Activated CD4-positive, alpha-beta memory T cell treated with anti-CD3 and anti-CD28 coated beads, Interleukin-2, amount 10 ng/mL, durations not matched to agents 7 days and 5 days (primary cell): ENCODE data around the gene LYRM2. TPM values are rescaled to one million over a fixed set of nuclear protein-coding genes. Genes with fewer than 3 reads are reported as not detected.

Experiments used
- CTCF ChIA-PET: fragments of 350-600 bp; sonication (Branson Sonifier 250); formaldehyde crosslinking; loops from one replicate; lab custom pipeline; 2021; ENCODE audit warnings: antibody characterized with exemption, inconsistent platforms; lab: Charles Lee
- POLR2A ChIA-PET: fragments of 350-600 bp; sonication (Branson Sonifier 250); formaldehyde crosslinking; loops from one replicate; lab custom pipeline; 2021; ENCODE audit warnings: antibody characterized with exemption; lab: Charles Lee
- DNase-seq: peaks from one replicate; pipeline ENCODE4 v3.0.0-alpha.2; 2020
- H3K27ac Mint-ChIP-seq: one replicate; pipeline ENCODE4 v1.8.0; 2021; ENCODE audit warnings: mild to moderate bottlenecking, mixed read lengths
- H3K27me3 Mint-ChIP-seq: one replicate; pipeline ENCODE4 v1.8.0; 2021; ENCODE audit warnings: mixed read lengths
- H3K36me3 Mint-ChIP-seq: one replicate; pipeline ENCODE4 v1.8.0; 2021; ENCODE audit warnings: low read depth, mixed read lengths
- H3K4me1 Mint-ChIP-seq: one replicate; pipeline ENCODE4 v1.8.0; 2021; ENCODE audit warnings: mixed read lengths
- H3K4me3 Mint-ChIP-seq: one replicate; pipeline ENCODE4 v1.8.0; 2021; ENCODE audit warnings: mild to moderate bottlenecking, mixed read lengths
- H3K9me3 Mint-ChIP-seq: one replicate; pipeline ENCODE4 v1.8.0; 2021; ENCODE audit warnings: mixed read lengths
- total RNA-seq, 2 experiments: library from RNA; stranded (reverse); gene quantifications; one replicate each; pipeline ENCODE4 v1.2.3, GENCODE V29; 2021

Gene LYRM2
- total RNA-seq, result 10 to 100 TPM; 31.4 to 34.4 TPM

- ChIA-PET POLR2A (interaction anchor here (0.6 to 2.6 kb wide), 25 partner anchors 9 to 675 kb away, joined by 3 to 15 read pairs (median 5); partner anchors contain the start of genes CASP8AP2, MDN1, PM20D2 and PNRC1), CTCF (interaction anchor here (0.8 to 2.0 kb wide), 12 partner anchors 26 to 841 kb away, joined by 3 to 10 read pairs (median 3); partner anchors contain the start of genes ANKRD6, MDN1 and RNGTT)
- Mint-ChIP-seq H3K9me3 (no peaks in the 10 kb centered on the region), H3K4me1 (peaks cover 37% of the 10 kb centered on the region), H3K27ac (peak within 1 kb of the TSS; percentile 97), H3K4me3 (peak within 1 kb of the TSS; percentile 90), H3K27me3 (no peaks in the 10 kb centered on the region), H3K36me3 (peaks cover 58% of the 10 kb centered on the region)
- DNase-seq, result peak; percentile 92
These were observed at the start of gene LYRM2 for GRCh38 chr6:89638320-89639195. Gene LYRM2 (minus strand): TSS chr6:89638747. CDS start chr6:89638716, 31 bp downstream.

GRCh38 chr6:89688328-89688727 is 49.8 kb upstream of the LYRM2 start:
- peaks cover 11% of the 10 kb centered on the region for H3K4me1 Mint-ChIP-seq

GRCh38 chr6:89685311-89685710 is 46.8 kb upstream of the LYRM2 start:
- CTCF ChIA-PET, result no interaction called here
- Mint-ChIP-seq H3K27ac (no peak overlapping the region), H3K4me1 (peaks cover under 1% of the 10 kb centered on the region)

More at GRCh38 chr6:89688328-89688727, 49.8 kb upstream of the LYRM2 start:
- H3K27me3 Mint-ChIP-seq, result no peaks in the 10 kb centered on the region
- peaks cover 61% of the 10 kb centered on the region for H3K36me3 Mint-ChIP-seq
- ChIA-PET POLR2A (no interaction called here), CTCF (interaction anchor here (0.6 kb wide), 1 partner anchor 573 kb away, joined by 3 read pairs; no protein-coding TSS in a partner anchor)
- H3K27ac Mint-ChIP-seq, result no peak overlapping the region
- DNase-seq, result no peak
- no peaks in the 10 kb centered on the region for H3K9me3 Mint-ChIP-seq
- H3K4me3 Mint-ChIP-seq, result no peak overlapping the region

GRCh38 chr6:89682991-89683390 is 44.4 kb upstream of the LYRM2 start:
- H3K27me3 Mint-ChIP-seq, result no peaks in the 10 kb centered on the region
- no peaks in the 10 kb centered on the region for H3K4me1 Mint-ChIP-seq
- ChIA-PET POLR2A (no interaction called here), CTCF (no interaction called here)
- no peak overlapping the region for H3K4me3 Mint-ChIP-seq
- no peak for DNase-seq
- H3K9me3 Mint-ChIP-seq, result no peaks in the 10 kb centered on the region
- H3K36me3 Mint-ChIP-seq, result peaks cover 68% of the 10 kb centered on the region
- no peak overlapping the region for H3K27ac Mint-ChIP-seq

More at GRCh38 chr6:89685311-89685710, 46.8 kb upstream of the LYRM2 start:
- Mint-ChIP-seq H3K27me3 (no peaks in the 10 kb centered on the region), H3K4me3 (no peak overlapping the region), H3K9me3 (no peaks in the 10 kb centered on the region), H3K36me3 (peaks cover 66% of the 10 kb centered on the region)
- DNase-seq, result no peak
- POLR2A ChIA-PET, result no interaction called here

- Mint-ChIP-seq H3K36me3 (peaks cover 68% of the 10 kb centered on the region), H3K4me1 (no peaks in the 10 kb centered on the region), H3K27me3 (no peaks in the 10 kb centered on the region), H3K27ac (no peak overlapping the region), H3K4me3 (no peak overlapping the region), H3K9me3 (no peaks in the 10 kb centered on the region)
- DNase-seq, result no peak
- POLR2A ChIA-PET, result interaction anchor here (1.2 kb wide), 1 partner anchor 44 kb away, joined by 4 read pairs; the partner anchor contains the start of gene LYRM2
- CTCF ChIA-PET, result no interaction called here
These were observed 43.5 kb upstream of the LYRM2 start for GRCh38 chr6:89681983-89682564.

GRCh38 chr6:89680551-89680950 is 42.0 kb upstream of the LYRM2 start:
- Mint-ChIP-seq H3K36me3 (peaks cover 70% of the 10 kb centered on the region), H3K4me1 (no peaks in the 10 kb centered on the region), H3K9me3 (no peaks in the 10 kb centered on the region), H3K27ac (no peak overlapping the region), H3K27me3 (no peaks in the 10 kb centered on the region), H3K4me3 (no peak overlapping the region)
- POLR2A ChIA-PET, result no interaction called here
- no peak for DNase-seq
- CTCF ChIA-PET, result no interaction called here

- no peak overlapping the region for H3K27ac Mint-ChIP-seq
- DNase-seq, result no peak
- CTCF ChIA-PET, result no interaction called here
- H3K4me3 Mint-ChIP-seq, result no peak overlapping the region
- no peaks in the 10 kb centered on the region for H3K9me3 Mint-ChIP-seq
- no peaks in the 10 kb centered on the region for H3K27me3 Mint-ChIP-seq
- H3K36me3 Mint-ChIP-seq, result peaks cover 71% of the 10 kb centered on the region
- H3K4me1 Mint-ChIP-seq, result no peaks in the 10 kb centered on the region
- POLR2A ChIA-PET, result no interaction called here
These were observed 41.6 kb upstream of the LYRM2 start for GRCh38 chr6:89680150-89680549.

- CTCF ChIA-PET, result no interaction called here
- Mint-ChIP-seq H3K36me3 (peaks cover 70% of the 10 kb centered on the region), H3K9me3 (no peaks in the 10 kb centered on the region), H3K27me3 (no peaks in the 10 kb centered on the region), H3K4me3 (no peak overlapping the region), H3K27ac (peak overlapping the region; percentile 35), H3K4me1 (no peaks in the 10 kb centered on the region)
- POLR2A ChIA-PET, result no interaction called here
- DNase-seq, result no peak
These were observed 40.9 kb upstream of the LYRM2 start for GRCh38 chr6:89679215-89680120.

GRCh38 chr6:89678531-89678930 is 40.0 kb upstream of the LYRM2 start:
- POLR2A ChIA-PET, result no interaction called here
- CTCF ChIA-PET, result no interaction called here
- no peak overlapping the region for H3K4me3 Mint-ChIP-seq
- no peaks in the 10 kb centered on the region for H3K9me3 Mint-ChIP-seq
- H3K27ac Mint-ChIP-seq, result no peak overlapping the region
- peaks cover 65% of the 10 kb centered on the region for H3K36me3 Mint-ChIP-seq
- H3K4me1 Mint-ChIP-seq, result no peaks in the 10 kb centered on the region
- no peak for DNase-seq
- H3K27me3 Mint-ChIP-seq, result no peaks in the 10 kb centered on the region

- Mint-ChIP-seq H3K4me1 (no peaks in the 10 kb centered on the region), H3K4me3 (no peak overlapping the region), H3K27me3 (no peaks in the 10 kb centered on the region), H3K27ac (no peak overlapping the region), H3K36me3 (peaks cover 67% of the 10 kb centered on the region), H3K9me3 (no peaks in the 10 kb centered on the region)
- ChIA-PET POLR2A (no interaction called here), CTCF (no interaction called here)
- DNase-seq, result no peak
These were observed 37.6 kb upstream of the LYRM2 start for GRCh38 chr6:89675949-89676748.

- Mint-ChIP-seq H3K9me3 (no peaks in the 10 kb centered on the region), H3K4me1 (no peaks in the 10 kb centered on the region), H3K27me3 (no peaks in the 10 kb centered on the region), H3K36me3 (peaks cover 54% of the 10 kb centered on the region), H3K27ac (no peak overlapping the region), H3K4me3 (no peak overlapping the region)
- ChIA-PET POLR2A (no interaction called here), CTCF (no interaction called here)
- no peak for DNase-seq
These were observed 32.5 kb upstream of the LYRM2 start for GRCh38 chr6:89670935-89671565.

GRCh38 chr6:89669002-89669401 is 30.5 kb upstream of the LYRM2 start:
- ChIA-PET POLR2A (no interaction called here), CTCF (no interaction called here)

More at GRCh38 chr6:89669002-89669401, 30.5 kb upstream of the LYRM2 start:
- Mint-ChIP-seq H3K9me3 (no peaks in the 10 kb centered on the region), H3K4me1 (no peaks in the 10 kb centered on the region), H3K36me3 (peaks cover 40% of the 10 kb centered on the region), H3K27me3 (no peaks in the 10 kb centered on the region), H3K4me3 (no peak overlapping the region), H3K27ac (no peak overlapping the region)
- no peak for DNase-seq
